GM18505 (cell line): Measurements from ENCODE around the gene SAT1.

Source experiments
- ATAC-seq: cut with Tn5 transposase; IDR thresholded peaks from one replicate; pipeline ENCODE4 v1.9.1; 2021; ENCODE audit not compliant: unreplicated experiment
- POLR2A ChIP-seq: IDR thresholded peaks from 4 replicates; pipeline ENCODE4 v1.6.1; 2011; ENCODE audit warnings: borderline replicate concordance; ENCODE audit not compliant: insufficient read depth, insufficient read length; ENCODE audit errors: extremely low read depth

The SAT1 gene

GRCh38 chrX:23804578-23804977 lies 21.6 kb downstream of the SAT1 start:
- no peak for ATAC-seq

DNA sequence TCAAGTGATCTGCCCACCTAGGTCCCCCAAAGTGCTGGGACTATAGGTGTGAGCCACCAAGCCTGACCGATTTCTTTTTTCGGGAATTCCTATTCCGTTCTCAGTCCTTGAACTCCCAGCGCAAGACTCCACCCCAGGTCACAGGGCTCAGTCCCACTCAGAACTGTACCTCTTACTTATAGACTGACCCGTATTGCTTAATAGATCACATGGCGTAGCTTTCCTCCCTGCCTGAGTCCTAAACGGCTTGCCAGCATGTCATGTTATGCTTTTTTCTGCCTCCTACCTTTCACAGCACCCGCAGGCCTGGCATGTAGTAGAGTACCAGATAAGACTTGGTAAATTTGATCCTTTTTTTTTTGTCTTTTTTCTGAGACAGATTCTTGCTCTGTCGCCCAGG lies 22.4 kb downstream of the SAT1 start:
- no peak for TF ChIP-seq POLR2A
- ATAC-seq = no peak

More at GRCh38 chrX:23804578-23804977, 21.6 kb downstream of the SAT1 start:
- no peak for TF ChIP-seq POLR2A

- TF ChIP-seq POLR2A = no peak
- ATAC-seq = no peak
Measured at GRCh38 chrX:23810279-23810678, 27.3 kb downstream of the SAT1 start.

- no peak for TF ChIP-seq POLR2A
- no peak for ATAC-seq
Measured at GRCh38 chrX:23811108-23811651, 28.2 kb downstream of the SAT1 start.

DNA sequence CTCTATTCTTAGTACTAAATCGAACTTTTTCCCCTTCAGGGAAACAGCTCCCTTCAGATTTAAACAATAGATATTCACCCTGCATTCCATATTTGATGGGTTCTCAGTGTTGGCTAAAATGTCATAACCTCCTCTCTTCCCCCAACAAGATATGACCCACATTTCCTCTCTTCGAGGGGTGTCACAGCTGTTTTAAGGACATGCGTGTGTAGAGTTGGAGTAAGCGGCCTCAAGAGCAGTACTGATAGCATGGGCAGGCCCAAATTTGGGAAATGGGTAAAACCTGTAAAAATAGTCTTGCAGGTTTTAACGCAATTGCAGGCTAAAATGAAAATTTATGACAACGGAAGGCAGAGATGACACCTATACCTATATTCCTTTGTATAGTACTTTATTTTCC lies 28.7 kb downstream of the SAT1 start:
- no peak for ATAC-seq
- no peak for TF ChIP-seq POLR2A

DNA sequence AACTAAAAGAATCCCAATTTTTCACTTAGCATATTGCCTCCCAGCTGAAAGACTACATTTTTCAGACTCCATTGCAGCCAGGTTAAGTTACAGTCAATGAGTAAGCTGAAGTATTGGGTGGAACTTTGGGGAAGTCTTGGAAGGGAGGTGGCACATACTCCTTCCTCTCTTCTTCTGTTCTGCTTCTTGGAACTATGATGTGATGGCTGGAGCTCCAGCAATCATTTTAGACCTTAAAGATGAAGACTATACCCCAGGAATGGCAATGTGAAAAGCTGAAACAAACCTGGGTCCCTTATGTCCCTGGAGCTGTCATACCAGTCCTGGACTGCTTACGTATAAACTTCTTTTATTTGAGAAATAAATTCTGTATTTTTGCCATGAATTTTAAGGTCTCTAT lies 30.8 kb downstream of the SAT1 start:
- TF ChIP-seq POLR2A = no peak
- no peak for ATAC-seq

GRCh38 chrX:23815376-23815775 lies 32.4 kb downstream of the SAT1 start:
- no peak for TF ChIP-seq POLR2A
- ATAC-seq = no peak

GRCh38 chrX:23816179-23816578 lies 33.2 kb downstream of the SAT1 start:
- TF ChIP-seq POLR2A = no peak

DNA sequence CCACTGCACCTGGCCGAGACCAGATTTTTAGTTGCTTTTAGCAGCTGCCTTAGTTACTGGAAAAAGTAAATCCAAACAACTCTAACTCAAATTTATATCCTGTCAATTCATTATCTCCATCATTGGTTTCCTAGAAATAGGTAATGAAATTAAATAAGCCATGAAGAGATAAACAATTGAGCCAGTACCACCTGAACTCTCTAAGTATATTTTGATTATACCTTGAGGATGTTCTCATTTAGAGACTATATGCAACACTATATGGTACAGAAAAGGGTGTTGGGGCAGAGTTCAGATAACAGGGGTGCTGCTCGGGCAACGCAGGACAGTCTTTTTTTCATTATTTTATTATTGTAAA lies 35.0 kb downstream of the SAT1 start:
- no peak for TF ChIP-seq POLR2A
- no peak for ATAC-seq

More at GRCh38 chrX:23816179-23816578, 33.2 kb downstream of the SAT1 start:
- no peak for ATAC-seq

DNA sequence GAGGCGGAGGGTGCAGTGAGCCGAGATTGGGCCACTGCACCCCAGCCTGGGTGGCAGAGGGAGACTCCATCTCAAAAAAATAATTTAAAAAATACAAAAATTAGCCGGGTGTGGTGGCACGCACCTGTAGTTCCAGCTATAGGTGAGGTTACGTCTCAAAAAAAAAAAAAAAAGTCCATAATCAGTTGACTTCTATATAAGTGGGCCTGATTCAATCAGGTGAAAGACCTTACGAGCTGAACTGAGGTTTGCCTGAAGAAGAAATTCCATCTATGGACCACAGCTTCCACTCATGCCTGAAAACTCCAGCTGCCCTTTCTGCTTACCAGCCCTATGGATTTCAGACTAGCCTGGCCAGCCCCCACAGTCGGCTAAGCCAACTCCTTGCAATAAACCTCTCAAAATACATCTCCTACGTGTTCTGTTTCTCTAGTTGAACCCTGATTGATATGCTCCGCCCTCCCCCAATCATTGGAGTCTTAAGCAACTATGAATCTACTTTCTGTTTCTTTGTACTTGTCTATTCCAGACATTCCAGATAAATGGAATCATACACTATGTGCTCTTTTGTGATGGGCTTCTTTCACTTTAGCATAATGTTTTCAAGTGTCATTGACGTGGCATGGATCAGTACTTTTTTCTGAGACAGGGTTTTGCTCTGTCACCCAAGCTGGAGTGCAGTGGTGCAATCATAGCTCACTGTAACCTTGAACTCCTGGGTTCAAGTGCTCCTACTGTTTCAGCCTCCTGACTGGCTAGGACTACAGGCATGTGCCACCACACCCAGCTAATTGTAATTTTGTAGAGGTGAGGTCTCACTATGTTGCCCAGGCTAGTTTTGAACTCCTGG lies 36.6 kb downstream of the SAT1 start:
- no peak for ATAC-seq
- TF ChIP-seq POLR2A = no peak

DNA sequence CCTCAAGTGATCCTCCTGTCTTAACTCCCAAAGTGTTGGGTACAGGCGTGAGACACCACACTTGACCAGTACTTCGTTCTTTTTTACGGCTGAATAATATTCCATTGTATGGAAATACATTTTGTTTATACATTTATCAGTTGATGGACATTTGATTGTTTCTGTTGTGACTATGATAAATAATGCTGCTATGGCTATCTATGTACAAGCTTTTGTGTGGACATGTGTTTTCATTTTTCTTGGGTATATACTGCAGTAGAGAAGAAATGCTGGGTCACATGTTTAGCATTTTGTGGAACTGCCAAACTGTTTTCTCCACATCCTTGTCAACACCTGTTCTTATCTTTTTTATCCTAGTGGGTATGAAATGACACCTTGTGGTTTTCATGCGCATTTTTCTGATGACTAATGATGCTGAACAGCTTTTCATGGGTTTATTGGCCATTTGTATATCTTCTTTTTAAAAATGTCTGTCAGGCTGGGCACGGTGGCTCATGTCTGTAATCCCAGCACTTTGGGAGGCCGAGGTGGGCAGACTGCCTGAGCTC lies 37.3 kb downstream of the SAT1 start:
- no peak for ATAC-seq
- no peak for TF ChIP-seq POLR2A

DNA sequence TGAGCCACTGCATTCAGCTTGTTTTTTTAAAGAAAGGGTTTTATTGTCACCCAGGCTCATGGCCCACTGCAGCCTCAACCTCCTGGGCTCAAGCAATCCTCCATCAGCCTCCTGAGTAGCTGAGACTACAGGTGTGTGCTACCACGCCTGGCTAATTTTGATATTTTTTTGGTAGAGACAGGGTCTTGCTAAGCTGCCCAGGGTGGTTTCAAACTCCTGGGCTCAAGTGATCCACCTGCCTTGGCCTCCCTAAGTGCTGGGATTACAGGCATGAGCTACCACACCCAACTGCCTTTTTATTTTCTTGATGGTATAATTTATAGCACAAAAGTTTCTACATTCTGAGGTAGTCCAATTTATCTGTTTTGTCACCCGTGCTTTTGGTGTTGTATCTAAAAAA lies 38.9 kb downstream of the SAT1 start:
- ATAC-seq = no peak
- TF ChIP-seq POLR2A = no peak

DNA sequence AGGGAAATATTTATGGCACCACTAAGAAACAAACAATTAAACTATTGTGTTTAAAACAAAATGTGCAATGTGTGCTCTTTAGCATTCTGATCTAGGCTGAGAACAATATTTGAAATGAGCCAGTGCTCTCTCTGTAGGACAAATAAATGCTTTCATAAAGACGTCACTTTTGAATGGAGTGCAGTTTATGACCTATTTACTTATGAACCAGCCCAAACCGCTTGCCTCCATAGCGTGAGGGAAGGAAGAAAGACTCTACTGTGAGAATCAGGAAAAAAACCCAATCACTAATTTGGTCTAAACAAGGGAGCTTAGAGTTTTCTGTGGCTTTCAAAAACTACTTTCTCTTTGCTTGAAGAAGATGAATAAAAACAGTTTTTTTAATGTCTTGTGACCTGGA lies 39.4 kb downstream of the SAT1 start:
- TF ChIP-seq POLR2A = no peak
- ATAC-seq = no peak

GRCh38 chrX:23822841-23823240 lies 39.9 kb downstream of the SAT1 start:
- no peak for TF ChIP-seq POLR2A
- no peak for ATAC-seq
